Fibroblast of pulmonary artery (primary cell): ENCODE measurements around the gene PDCD1LG2.

ENCODE experiments used
- DNase-seq: peaks from one replicate; pipeline ENCODE4 v3.0.0-alpha.2; 2010; ENCODE audit warnings: low read depth
- H3K4me3 ChIP-seq: replicated peaks from 2 replicates; pipeline ENCODE4 v1.5.1; 2011; ENCODE audit warnings: low read depth, mild to moderate bottlenecking, control low read depth, low read length, moderate library complexity
- TF ChIP-seq, protein P1 (sequence below): IDR thresholded peaks from 2 replicates; pipeline ENCODE4 v1.5.1; 2011; ENCODE audit warnings: mild to moderate bottlenecking, control low read depth, low read length, inconsistent platforms; ENCODE audit errors: missing control alignments

Gene PDCD1LG2

DNA sequence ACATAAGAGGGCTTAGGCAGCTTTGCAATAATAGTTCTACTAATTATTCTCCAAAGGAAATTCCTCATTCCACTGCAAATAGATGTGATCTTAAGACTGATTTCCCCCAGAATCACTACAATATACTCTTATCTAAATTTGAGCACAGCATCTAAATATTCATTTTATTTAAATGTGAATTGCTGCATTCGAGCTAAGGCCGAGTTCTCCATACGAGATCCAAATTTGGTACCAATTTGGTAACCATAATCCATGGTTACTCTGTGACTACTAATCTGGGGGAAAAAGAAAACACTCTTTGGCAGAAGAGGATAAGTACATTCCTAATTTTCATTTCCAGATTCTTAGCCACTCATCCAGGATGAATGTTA, 98.9 kb downstream of the PDCD1LG2 start:
- DNase-seq = no peak
- H3K4me3 ChIP-seq = peak overlapping the region; percentile 2
- TF ChIP-seq, protein P1, sequence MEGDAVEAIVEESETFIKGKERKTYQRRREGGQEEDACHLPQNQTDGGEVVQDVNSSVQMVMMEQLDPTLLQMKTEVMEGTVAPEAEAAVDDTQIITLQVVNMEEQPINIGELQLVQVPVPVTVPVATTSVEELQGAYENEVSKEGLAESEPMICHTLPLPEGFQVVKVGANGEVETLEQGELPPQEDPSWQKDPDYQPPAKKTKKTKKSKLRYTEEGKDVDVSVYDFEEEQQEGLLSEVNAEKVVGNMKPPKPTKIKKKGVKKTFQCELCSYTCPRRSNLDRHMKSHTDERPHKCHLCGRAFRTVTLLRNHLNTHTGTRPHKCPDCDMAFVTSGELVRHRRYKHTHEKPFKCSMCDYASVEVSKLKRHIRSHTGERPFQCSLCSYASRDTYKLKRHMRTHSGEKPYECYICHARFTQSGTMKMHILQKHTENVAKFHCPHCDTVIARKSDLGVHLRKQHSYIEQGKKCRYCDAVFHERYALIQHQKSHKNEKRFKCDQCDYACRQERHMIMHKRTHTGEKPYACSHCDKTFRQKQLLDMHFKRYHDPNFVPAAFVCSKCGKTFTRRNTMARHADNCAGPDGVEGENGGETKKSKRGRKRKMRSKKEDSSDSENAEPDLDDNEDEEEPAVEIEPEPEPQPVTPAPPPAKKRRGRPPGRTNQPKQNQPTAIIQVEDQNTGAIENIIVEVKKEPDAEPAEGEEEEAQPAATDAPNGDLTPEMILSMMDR = no peak

DNA sequence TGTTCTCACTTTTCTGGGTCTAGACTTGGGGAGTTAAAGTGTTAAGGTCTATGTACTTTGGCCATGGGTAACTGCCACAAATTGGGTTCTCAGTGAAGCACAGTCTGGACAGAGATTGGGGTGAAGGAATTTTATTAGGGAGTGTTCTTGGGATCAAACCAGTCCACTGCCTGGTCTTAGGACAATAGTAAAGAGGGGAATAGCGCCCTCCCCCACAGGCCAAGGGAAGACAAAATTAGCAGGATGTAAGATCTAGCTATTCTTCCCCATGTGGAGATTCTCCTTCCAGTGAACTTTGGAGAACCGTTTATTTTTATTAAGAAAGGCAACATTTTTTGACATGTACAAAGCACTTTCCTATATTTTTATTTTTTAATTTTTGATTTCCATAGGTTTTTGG, 100.2 kb downstream of the PDCD1LG2 start:
- H3K4me3 ChIP-seq = no peak overlapping the region
- TF ChIP-seq, protein P1 = no peak
- DNase-seq = no peak

DNA sequence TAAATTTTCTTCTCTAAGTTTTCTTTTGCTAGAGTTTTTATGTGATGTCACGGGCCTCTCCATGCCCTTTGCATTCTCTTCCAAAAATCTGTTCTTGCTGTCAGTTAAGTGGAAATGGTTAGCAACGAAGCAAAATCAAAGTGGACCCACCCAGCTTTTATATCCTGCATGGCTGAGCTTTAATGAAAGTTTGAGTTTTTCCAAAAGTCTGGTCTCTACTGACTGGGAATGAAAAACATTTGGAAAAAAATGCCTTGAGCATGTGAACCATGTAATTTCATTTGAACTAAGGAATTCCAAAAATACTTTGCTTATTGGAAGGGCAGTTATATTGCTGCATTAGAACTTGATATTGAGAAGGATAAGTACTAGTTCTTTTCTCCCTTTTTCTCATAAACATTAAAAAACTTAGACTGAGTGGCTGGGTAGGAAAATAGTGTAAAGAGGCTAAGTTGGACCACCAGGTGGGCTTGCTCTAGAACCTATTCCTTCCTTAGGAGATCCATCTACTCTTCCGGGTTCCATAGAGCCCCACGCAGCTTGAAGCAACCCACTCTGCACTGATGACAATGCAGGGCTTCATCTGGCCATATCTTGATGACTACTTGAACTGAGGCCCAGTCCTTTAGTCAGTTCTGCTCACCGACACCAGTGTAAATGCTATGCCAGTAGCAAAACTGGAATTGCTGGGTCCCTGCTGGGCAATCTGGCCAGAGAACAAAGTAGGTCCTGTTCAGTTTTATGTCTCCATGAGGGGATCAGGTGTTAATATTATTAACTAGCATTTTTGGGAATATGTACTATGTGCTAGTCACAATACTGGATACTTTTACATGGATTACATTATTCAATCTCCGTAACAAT, 101.2 kb downstream of the PDCD1LG2 start:
- TF ChIP-seq, protein P1 = no peak

DNA sequence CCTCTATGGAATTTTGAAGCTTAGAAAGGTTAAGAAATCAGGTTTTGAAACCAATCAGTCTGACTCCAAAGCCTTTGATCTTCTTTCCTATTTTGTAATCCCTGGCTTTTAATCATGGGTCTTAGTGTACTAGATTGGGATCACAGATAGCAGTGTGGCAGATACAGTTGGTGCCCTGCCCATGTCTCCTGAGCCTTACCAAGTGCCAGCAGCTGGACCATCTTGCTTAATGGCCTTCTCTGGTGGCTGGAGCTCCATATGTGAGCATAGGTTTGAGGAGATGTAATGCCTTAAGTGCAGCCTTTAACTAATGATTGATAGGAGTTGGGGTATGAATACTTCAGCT, 101.8 kb downstream of the PDCD1LG2 start:
- TF ChIP-seq, protein P1 = no peak
- DNase-seq = no peak
- H3K4me3 ChIP-seq = no peak overlapping the region

More for the DNA sequence above, 101.2 kb downstream of the PDCD1LG2 start:
- no peak for DNase-seq
- no peak overlapping the region for H3K4me3 ChIP-seq

DNA sequence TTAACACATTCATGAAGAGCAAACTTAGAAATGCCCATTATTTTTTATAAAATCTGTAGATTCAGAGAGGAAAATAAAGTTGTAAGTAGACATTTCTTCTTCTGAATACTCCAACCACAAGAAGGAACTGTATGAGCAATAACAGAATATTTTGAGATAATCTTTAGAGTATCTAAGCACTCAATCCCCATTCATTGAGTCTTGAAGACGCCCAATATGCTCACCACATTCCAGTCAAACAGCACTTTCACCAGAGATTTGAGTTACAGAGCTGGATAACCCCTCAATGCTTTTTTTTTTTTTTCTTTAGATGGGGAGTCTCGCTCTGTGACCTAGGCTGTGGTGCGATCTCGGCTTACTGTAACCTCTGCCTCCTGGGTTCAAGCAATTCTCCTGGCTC, 103.9 kb downstream of the PDCD1LG2 start:
- no peak overlapping the region for H3K4me3 ChIP-seq
- DNase-seq = no peak
- TF ChIP-seq, protein P1 = no peak

DNA sequence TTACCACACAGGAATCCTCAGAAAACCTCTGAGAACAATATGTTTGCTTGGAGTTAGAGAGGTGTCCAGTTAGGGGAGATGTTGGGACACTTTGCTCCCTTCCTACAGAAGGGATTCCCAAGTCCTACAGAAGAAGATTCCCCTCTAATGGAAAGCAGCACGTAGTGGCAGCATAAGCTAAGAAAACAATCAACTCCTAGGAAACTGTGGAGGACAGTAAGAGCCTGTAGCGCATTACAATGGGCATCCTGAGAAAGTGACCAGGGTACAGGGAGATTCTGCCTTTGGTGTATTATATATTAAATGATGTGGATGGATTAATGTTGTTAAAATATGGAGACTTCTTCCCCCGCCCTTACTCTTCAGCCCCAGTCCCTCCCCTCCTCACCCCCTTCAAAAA, 104.7 kb downstream of the PDCD1LG2 start:
- no peak for DNase-seq
- TF ChIP-seq, protein P1 = no peak
- no peak overlapping the region for H3K4me3 ChIP-seq

DNA sequence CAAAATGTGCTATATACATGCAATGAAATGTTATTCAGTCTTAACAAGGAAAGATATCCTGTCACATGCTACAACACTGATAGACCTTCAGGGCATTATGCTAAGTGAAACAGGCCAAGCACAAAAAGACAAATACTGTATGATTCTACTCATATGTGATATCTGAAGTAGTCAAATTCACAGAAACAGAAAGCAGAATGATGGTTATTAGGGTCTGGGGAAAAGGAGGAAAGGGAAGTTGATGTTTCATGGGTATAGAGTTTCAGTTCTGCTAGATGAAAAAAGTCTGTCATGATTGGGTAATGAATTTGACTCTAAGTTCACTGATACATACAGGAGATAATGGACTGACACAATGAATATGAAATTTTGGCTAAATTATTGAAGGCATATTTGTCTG, 107.4 kb downstream of the PDCD1LG2 start:
- H3K4me3 ChIP-seq = no peak overlapping the region
- TF ChIP-seq, protein P1 = no peak
- no peak for DNase-seq
